Neural progenitor cell (in vitro differentiated cells): Measurements from ENCODE around the gene HLA-DOB. TPM values are rescaled to one million over a fixed set of nuclear protein-coding genes. Genes with fewer than 3 reads are reported as not detected.
"Not testable (repeated sequence)": the region's sequence is repeated elsewhere in the genome, so short reads cannot be mapped to it uniquely, and the experiment has no call there.

Source experiments
- DNase-seq: peaks from one replicate; pipeline ENCODE4 v3.0.0-alpha.2; 2016; ENCODE audit warnings: low spot score
- H2AFZ ChIP-seq: fragments of 200-600 bp; sonication (generic); replicated peaks from 2 replicates; pipeline ENCODE4 v1.6.1; 2016; ENCODE audit warnings: antibody characterized with exemption
- H3F3A ChIP-seq: fragments of 200-600 bp; sonication (generic); 2 replicates; pipeline ENCODE4 v1.6.1; 2016; ENCODE audit warnings: antibody characterized with exemption, low read depth
- H3K27ac ChIP-seq: fragments of 200-600 bp; sonication (generic); 2 replicates; pipeline ENCODE4 v1.5.1; 2016; ENCODE audit warnings: mild to moderate bottlenecking
- H3K27me3 ChIP-seq: fragments of 200-600 bp; sonication (generic); 2 replicates; pipeline ENCODE4 v1.6.1; 2016; ENCODE audit warnings: mild to moderate bottlenecking, moderate library complexity
- H3K36me3 ChIP-seq: fragments of 200-600 bp; sonication (generic); 2 replicates; pipeline ENCODE4 v1.5.1; 2016
- H3K4me1 ChIP-seq: fragments of 200-600 bp; sonication (generic); 2 replicates; pipeline ENCODE4 v1.6.1; 2016; ENCODE audit warnings: mixed run types
- H3K4me2 ChIP-seq: fragments of 200-600 bp; sonication (generic); 2 replicates; pipeline ENCODE4 v1.6.1; 2016
- H3K4me3 ChIP-seq: fragments of 200-600 bp; sonication (generic); 2 replicates; pipeline ENCODE4 v1.5.1; 2016
- H3K79me2 ChIP-seq: fragments of 200-600 bp; sonication (generic); 2 replicates; pipeline ENCODE4 v1.6.1; 2016; ENCODE audit warnings: low read depth
- H3K9ac ChIP-seq: fragments of 200-600 bp; sonication (generic); 2 replicates; pipeline ENCODE4 v1.6.1; 2016
- H3K9me3 ChIP-seq: fragments of 200-600 bp; sonication (generic); 2 replicates; pipeline ENCODE4 v1.5.1; 2016; ENCODE audit warnings: low read depth
- H4K20me1 ChIP-seq: fragments of 200-600 bp; sonication (generic); 2 replicates; pipeline ENCODE4 v1.6.1; 2016; ENCODE audit warnings: low read depth
- H3K27ac Mint-ChIP-seq: 3 replicates; pipeline ENCODE4 v1.8.0; 2021; ENCODE audit warnings: mixed read lengths
- H3K27me3 Mint-ChIP-seq: 2 replicates; pipeline ENCODE4 v1.8.0; 2022; ENCODE audit warnings: low read depth, mild to moderate bottlenecking, inconsistent platforms, moderate library complexity, mixed read lengths; ENCODE audit not compliant: insufficient read depth
- H3K36me3 Mint-ChIP-seq: 3 replicates; pipeline ENCODE4 v1.8.0; 2021; ENCODE audit warnings: mixed read lengths
- H3K4me1 Mint-ChIP-seq: 3 replicates; pipeline ENCODE4 v1.8.0; 2021; ENCODE audit warnings: mixed read lengths
- H3K4me3 Mint-ChIP-seq: 3 replicates; pipeline ENCODE4 v1.8.0; 2021; ENCODE audit warnings: mild to moderate bottlenecking, moderate library complexity, mixed read lengths
- H3K9me3 Mint-ChIP-seq: 3 replicates; pipeline ENCODE4 v1.8.0; 2020; ENCODE audit warnings: mixed read lengths
- EZH2 ChIP-seq: fragments of 200-600 bp; sonication (generic); IDR thresholded peaks from 2 replicates; pipeline ENCODE4 v1.6.1; 2017; ENCODE audit warnings: antibody characterized with exemption, mild to moderate bottlenecking, moderate library complexity
- EZH2phosphoT487 ChIP-seq: fragments of 200-600 bp; sonication (generic); IDR thresholded peaks from 2 replicates; pipeline ENCODE4 v1.6.1; 2017; ENCODE audit warnings: antibody characterized with exemption
- total RNA-seq: library from RNA; depleted of rRNA; stranded (reverse); fragments of >200 nt; gene quantifications from 2 replicates; pipeline ENCODE4 v1.2.3, GENCODE V29; 2015; ENCODE audit warnings: low replicate concordance
- TF ChIP-seq, protein P1 (sequence below): fragments of 200-600 bp; sonication (generic); IDR thresholded peaks from 2 replicates; pipeline ENCODE4 v1.5.1; 2017; ENCODE audit warnings: antibody characterized with exemption, mild to moderate bottlenecking

Gene HLA-DOB
- total RNA-seq, 1 donor from 2014 or later: 2.6 TPM

DNA sequence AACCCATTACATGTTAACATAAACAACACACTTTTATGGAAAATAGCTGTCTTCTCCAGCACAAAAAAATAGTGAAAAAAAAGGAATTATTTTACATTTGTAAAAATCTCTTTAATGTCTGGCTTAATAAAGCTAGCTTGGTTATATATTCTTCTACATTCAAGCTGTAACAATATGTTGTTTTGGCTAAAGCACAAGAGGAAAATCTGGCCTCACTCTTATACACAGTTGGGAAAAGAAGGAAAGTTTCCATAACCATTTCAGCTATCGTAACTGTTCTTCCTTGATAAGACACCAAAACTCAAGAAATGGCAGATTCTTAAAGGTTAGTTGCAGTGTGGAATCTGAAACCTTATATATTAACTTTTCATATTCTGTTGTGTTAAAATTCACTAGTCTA lies 7.6 kb downstream of the HLA-DOB start:
- Histone ChIP-seq H3K79me2 (no peaks in the 10 kb centered on the region), H2AFZ (no peak overlapping the region), H3K9me3 (no peaks in the 10 kb centered on the region), H3K27ac (no peak overlapping the region), H3K4me2 (no peak overlapping the region), H3K4me1 (no peaks in the 10 kb centered on the region), H3F3A (no peaks in the 10 kb centered on the region), H4K20me1 (no peaks in the 10 kb centered on the region), H3K4me3 (no peak overlapping the region), H3K36me3 (no peaks in the 10 kb centered on the region), H3K27me3 (peaks cover 13% of the 10 kb centered on the region), H3K9ac (no peak overlapping the region)
- DNase-seq: no peak
- H3K4me3 Mint-ChIP-seq: no peak overlapping the region
- no peaks in the 10 kb centered on the region for H3K9me3 Mint-ChIP-seq
- H3K36me3 Mint-ChIP-seq: no peaks in the 10 kb centered on the region
- H3K27ac Mint-ChIP-seq: no peak overlapping the region
- peaks cover 3% of the 10 kb centered on the region for H3K27me3 Mint-ChIP-seq
- H3K4me1 Mint-ChIP-seq: no peaks in the 10 kb centered on the region
- TF ChIP-seq, protein P1, sequence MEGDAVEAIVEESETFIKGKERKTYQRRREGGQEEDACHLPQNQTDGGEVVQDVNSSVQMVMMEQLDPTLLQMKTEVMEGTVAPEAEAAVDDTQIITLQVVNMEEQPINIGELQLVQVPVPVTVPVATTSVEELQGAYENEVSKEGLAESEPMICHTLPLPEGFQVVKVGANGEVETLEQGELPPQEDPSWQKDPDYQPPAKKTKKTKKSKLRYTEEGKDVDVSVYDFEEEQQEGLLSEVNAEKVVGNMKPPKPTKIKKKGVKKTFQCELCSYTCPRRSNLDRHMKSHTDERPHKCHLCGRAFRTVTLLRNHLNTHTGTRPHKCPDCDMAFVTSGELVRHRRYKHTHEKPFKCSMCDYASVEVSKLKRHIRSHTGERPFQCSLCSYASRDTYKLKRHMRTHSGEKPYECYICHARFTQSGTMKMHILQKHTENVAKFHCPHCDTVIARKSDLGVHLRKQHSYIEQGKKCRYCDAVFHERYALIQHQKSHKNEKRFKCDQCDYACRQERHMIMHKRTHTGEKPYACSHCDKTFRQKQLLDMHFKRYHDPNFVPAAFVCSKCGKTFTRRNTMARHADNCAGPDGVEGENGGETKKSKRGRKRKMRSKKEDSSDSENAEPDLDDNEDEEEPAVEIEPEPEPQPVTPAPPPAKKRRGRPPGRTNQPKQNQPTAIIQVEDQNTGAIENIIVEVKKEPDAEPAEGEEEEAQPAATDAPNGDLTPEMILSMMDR: no peak
- TF ChIP-seq EZH2 (no peak), EZH2phosphoT487 (no peak)

DNA sequence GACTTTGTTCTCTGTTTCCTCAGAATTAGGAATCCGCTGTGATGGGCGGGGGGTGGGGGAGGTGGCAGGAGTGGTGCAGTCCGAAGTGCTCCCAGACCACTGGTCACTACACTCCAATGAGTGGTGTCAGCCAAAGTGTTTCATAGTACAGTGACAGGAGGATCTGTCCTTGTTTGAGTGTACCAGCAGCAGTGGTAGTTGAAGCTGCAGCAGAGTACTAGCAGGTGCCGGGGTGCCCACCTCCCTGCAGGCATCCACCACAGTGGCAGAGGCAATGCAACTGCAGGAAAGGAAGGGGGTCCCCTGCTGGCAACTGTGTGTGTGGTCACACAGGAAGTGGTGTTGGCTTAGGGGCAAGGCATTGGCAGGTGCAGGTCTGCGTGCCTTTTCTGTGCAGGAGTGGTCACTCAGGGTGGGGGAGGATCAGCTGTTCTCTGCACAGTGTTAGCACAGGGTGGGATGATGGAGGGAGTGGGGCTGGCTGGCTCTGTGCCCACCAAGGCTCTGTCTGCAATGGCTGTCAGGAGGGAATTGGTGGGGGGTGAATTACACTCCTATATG lies 9.7 kb downstream of the HLA-DOB start:
- Histone ChIP-seq H3K27ac (no peak overlapping the region), H3K9ac (no peak overlapping the region), H3K79me2 (no peaks in the 10 kb centered on the region), H3K36me3 (no peaks in the 10 kb centered on the region), H3K4me1 (no peaks in the 10 kb centered on the region), H3K4me3 (no peak overlapping the region), H2AFZ (no peak overlapping the region), H4K20me1 (no peaks in the 10 kb centered on the region), H3F3A (no peaks in the 10 kb centered on the region), H3K9me3 (no peaks in the 10 kb centered on the region), H3K4me2 (no peak overlapping the region), H3K27me3 (peaks cover 33% of the 10 kb centered on the region)
- no peak overlapping the region for H3K27ac Mint-ChIP-seq
- DNase-seq: peak; percentile 10
- peaks cover 5% of the 10 kb centered on the region for H3K27me3 Mint-ChIP-seq
- no peaks in the 10 kb centered on the region for H3K9me3 Mint-ChIP-seq
- no peak overlapping the region for H3K4me3 Mint-ChIP-seq
- no peaks in the 10 kb centered on the region for H3K36me3 Mint-ChIP-seq
- TF ChIP-seq, protein P1: peak; percentile 13
- TF ChIP-seq EZH2: no peak
- no peaks in the 10 kb centered on the region for H3K4me1 Mint-ChIP-seq

DNA sequence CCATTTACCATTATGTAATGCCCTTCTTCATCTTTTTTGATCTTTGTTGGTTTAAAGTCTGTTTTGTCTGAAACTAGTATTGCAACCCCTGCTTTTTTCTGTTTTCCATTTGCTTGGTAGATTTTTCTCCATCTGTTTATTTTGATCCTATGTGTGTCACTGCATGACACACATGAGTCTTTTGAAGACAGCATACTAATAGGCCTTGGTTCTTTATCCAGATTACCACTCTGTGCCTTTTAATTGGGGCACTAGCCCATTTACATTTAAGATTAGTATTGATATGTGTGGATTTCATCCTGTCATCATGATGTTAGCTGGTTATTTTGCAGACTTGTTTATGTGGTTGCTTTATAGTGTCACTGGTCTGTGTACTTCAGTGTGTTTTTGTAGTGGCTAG lies 11.4 kb downstream of the HLA-DOB start:
- H3K27me3 Mint-ChIP-seq: not testable (repeated sequence)

DNA sequence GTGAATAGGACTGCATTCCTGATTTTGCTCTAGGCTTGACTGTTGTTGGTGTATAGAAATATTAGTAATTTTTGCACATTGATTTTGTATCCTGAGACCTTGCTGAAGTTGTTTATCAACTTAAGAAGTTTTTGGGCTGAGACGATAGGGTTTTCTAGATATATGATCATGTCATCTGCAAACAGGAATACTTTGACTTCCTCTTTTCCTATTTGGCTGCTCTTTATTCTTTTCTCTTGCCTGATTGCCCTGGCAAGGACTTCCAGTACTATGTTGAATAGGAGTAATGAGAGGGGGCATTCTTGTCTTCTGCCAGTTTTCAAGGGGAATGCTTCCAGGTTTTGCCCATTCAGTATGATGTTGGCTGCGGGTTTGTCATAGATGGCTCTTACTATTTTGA lies 13.4 kb downstream of the HLA-DOB start:
- H3K4me3 Mint-ChIP-seq: no peak overlapping the region
- Histone ChIP-seq H3K79me2 (no peaks in the 10 kb centered on the region), H4K20me1 (no peaks in the 10 kb centered on the region), H3F3A (no peaks in the 10 kb centered on the region), H3K9me3 (no peaks in the 10 kb centered on the region), H3K27me3 (peaks cover 50% of the 10 kb centered on the region), H3K9ac (no peak overlapping the region), H3K4me3 (no peak overlapping the region), H3K4me2 (no peak overlapping the region), H2AFZ (no peak overlapping the region), H3K36me3 (no peaks in the 10 kb centered on the region), H3K27ac (no peak overlapping the region), H3K4me1 (no peaks in the 10 kb centered on the region)
- H3K9me3 Mint-ChIP-seq: peaks cover 2% of the 10 kb centered on the region
- no peaks in the 10 kb centered on the region for H3K36me3 Mint-ChIP-seq
- H3K4me1 Mint-ChIP-seq: no peaks in the 10 kb centered on the region
- TF ChIP-seq, protein P1: no peak
- TF ChIP-seq EZH2: no peak
- no peak for TF ChIP-seq EZH2phosphoT487
- peaks cover 5% of the 10 kb centered on the region for H3K27me3 Mint-ChIP-seq
- H3K27ac Mint-ChIP-seq: no peak overlapping the region
- no peak for DNase-seq

More for the DNA sequence above, 11.4 kb downstream of the HLA-DOB start:
- not testable (repeated sequence) for H3K36me3 Mint-ChIP-seq, H3K4me1 ChIP-seq, H3K4me3 Mint-ChIP-seq, H3K9me3 Mint-ChIP-seq, H3K27ac ChIP-seq, H3K9ac ChIP-seq, H2AFZ ChIP-seq, DNase-seq, H3K4me1 Mint-ChIP-seq, H3K79me2 ChIP-seq, H4K20me1 ChIP-seq, H3K36me3 ChIP-seq, H3K4me3 ChIP-seq, H3K27ac Mint-ChIP-seq, H3K9me3 ChIP-seq, H3F3A ChIP-seq, H3K4me2 ChIP-seq
- H3K27me3 ChIP-seq: peaks cover 47% of the 10 kb centered on the region
